ENCODE results near the gene EPB42.
"Not testable (repeated sequence)": the region's sequence is repeated elsewhere in the genome, so short reads cannot be mapped to it uniquely, and the experiment has no call there.

Gene EPB42

GRCh38 chr15:43210172-43210745 lies 10.6 kb downstream of the EPB42 start:
- Histone ChIP-seq H3K36me3 (ENCODE audit: control insufficient read depth in 1 of 2, insufficient read depth in 2 of 2, low read length in 2 of 2) (no peaks in the 10 kb centered on the region), H3K27ac (ENCODE audit: low read length) (no peak overlapping the region), H3K27me3 (ENCODE audit: low read depth, low read length) (no peaks in the 10 kb centered on the region), H3K9me3 (ENCODE audit: control insufficient read depth in 1 of 2, low read length in 2 of 2) (no peaks in the 10 kb centered on the region), H3K4me3 (ENCODE audit: low read depth in 1 of 2, low read length in 2 of 2) (no peak overlapping the region), H3K4me1 (ENCODE audit: control insufficient read depth in 1 of 2, insufficient read depth in 2 of 2, low read length in 2 of 2) (no peaks in the 10 kb centered on the region)

DNA sequence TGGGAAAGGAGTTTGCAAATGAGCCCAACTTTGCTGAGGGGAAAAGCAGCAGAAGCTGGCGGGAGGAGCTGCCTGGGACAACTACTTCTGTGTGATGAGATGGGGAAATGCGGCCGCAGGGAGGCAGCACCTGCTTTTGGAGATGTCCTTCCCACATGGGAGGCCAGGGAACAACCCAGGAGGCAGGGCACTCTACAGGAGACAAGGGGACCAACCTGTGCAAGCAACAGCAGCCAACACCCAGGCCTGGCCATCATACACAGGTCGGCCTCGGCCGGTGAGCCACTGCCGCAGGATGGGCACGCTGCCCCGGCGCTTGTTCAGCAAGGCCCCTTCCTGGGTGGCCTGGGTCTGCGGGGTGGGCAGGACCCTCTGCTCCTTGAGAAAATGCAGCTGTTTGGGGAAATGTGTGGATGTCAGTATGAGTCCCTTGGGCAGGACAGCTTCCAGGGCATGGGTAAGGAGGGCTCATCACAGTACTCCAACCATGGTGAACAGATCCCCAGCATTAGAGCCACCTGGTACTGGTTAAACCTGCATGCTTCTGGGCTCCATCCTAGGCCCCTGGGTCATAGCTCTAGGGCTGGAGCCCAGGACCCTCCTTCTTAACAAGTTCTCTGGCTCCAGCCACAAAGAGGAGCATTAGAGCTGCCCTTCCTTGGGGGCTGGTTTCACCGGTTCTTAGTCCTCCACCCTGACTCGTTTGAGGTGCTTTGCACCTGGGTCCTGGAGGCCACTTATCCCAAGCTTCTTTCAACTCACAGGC lies 11.6 kb downstream of the EPB42 start:
- no peaks in the 10 kb centered on the region for H3K9me3 ChIP-seq (ENCODE audit: control insufficient read depth in 1 of 2, low read length in 2 of 2)
- H3K27me3 ChIP-seq (ENCODE audit: low read depth, low read length): no peaks in the 10 kb centered on the region
- no peaks in the 10 kb centered on the region for H3K4me1 ChIP-seq (ENCODE audit: control insufficient read depth in 1 of 2, insufficient read depth in 2 of 2, low read length in 2 of 2)
- H3K4me3 ChIP-seq (ENCODE audit: low read depth in 1 of 2, low read length in 2 of 2): no peak overlapping the region
- no peaks in the 10 kb centered on the region for H3K36me3 ChIP-seq (ENCODE audit: control insufficient read depth in 1 of 2, insufficient read depth in 2 of 2, low read length in 2 of 2)
- H3K27ac ChIP-seq (ENCODE audit: low read length): no peak overlapping the region

- H3K9me3 ChIP-seq (ENCODE audit: control insufficient read depth in 1 of 2, low read length in 2 of 2): no peaks in the 10 kb centered on the region
- no peaks in the 10 kb centered on the region for H3K27me3 ChIP-seq (ENCODE audit: low read depth, low read length)
- H3K27ac ChIP-seq (ENCODE audit: low read length): no peak overlapping the region
- H3K4me3 ChIP-seq (ENCODE audit: low read depth in 1 of 2, low read length in 2 of 2): no peak overlapping the region
- no peaks in the 10 kb centered on the region for H3K4me1 ChIP-seq (ENCODE audit: control insufficient read depth in 1 of 2, insufficient read depth in 2 of 2, low read length in 2 of 2)
- no peaks in the 10 kb centered on the region for H3K36me3 ChIP-seq (ENCODE audit: control insufficient read depth in 1 of 2, insufficient read depth in 2 of 2, low read length in 2 of 2)
Observed at GRCh38 chr15:43208052-43209002, 12.5 kb downstream of the EPB42 start.

DNA sequence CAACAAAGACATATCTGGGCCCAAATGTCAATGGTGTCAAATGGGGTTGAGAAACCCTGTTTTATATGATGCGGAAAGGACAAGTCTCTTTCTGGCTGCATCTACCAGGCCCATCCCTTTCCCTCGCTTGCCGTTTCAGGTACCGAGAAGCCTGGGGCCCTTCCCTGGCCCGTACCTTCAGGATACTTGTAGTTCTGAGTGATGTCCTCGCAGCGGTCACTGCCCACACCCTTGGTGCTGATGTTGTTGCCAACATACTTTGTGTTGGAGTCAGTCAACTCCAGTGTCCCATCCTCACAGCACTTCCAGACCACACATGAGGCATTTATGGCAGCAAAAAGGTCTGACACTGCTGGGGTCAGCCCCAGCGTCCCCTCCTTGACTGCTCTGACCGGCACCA lies 13.8 kb downstream of the EPB42 start:
- no peaks in the 10 kb centered on the region for H3K4me1 ChIP-seq (ENCODE audit: control insufficient read depth in 1 of 2, insufficient read depth in 2 of 2, low read length in 2 of 2)
- H3K27ac ChIP-seq (ENCODE audit: low read length): no peak overlapping the region
- H3K36me3 ChIP-seq (ENCODE audit: control insufficient read depth in 1 of 2, insufficient read depth in 2 of 2, low read length in 2 of 2): no peaks in the 10 kb centered on the region
- H3K27me3 ChIP-seq (ENCODE audit: low read depth, low read length): no peaks in the 10 kb centered on the region
- H3K9me3 ChIP-seq (ENCODE audit: control insufficient read depth in 1 of 2, low read length in 2 of 2): no peaks in the 10 kb centered on the region
- H3K4me3 ChIP-seq (ENCODE audit: low read depth in 1 of 2, low read length in 2 of 2): no peak overlapping the region

DNA sequence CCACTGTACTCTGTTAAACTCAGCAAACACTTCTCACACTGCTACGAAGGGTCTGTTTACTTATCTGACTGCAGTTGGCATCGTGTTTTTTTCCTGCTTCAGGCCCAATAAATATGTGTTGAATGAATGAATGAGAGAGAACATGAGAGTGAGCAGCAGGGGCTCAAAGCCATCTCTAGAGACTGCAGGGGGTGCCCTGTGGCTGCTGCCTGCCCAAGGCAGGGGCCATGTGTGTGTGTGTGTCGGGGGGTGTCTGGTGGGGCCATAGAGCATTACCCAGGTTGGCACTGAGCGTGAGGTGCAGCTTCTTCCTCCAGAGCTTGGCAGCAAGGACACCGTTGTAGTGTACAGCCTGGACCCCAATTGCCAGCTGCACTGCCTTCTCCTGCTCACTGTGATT lies 14.8 kb downstream of the EPB42 start:
- Histone ChIP-seq H3K27me3 (ENCODE audit: low read depth, low read length) (no peaks in the 10 kb centered on the region), H3K4me1 (ENCODE audit: control insufficient read depth in 1 of 2, insufficient read depth in 2 of 2, low read length in 2 of 2) (no peaks in the 10 kb centered on the region), H3K9me3 (ENCODE audit: control insufficient read depth in 1 of 2, low read length in 2 of 2) (no peaks in the 10 kb centered on the region), H3K27ac (ENCODE audit: low read length) (no peak overlapping the region), H3K36me3 (ENCODE audit: control insufficient read depth in 1 of 2, insufficient read depth in 2 of 2, low read length in 2 of 2) (no peaks in the 10 kb centered on the region), H3K4me3 (ENCODE audit: low read depth in 1 of 2, low read length in 2 of 2) (no peak overlapping the region)

GRCh38 chr15:43204016-43204901 lies 16.6 kb downstream of the EPB42 start:
- no peaks in the 10 kb centered on the region for H3K27me3 ChIP-seq (ENCODE audit: low read depth, low read length)
- H3K36me3 ChIP-seq (ENCODE audit: control insufficient read depth in 1 of 2, insufficient read depth in 2 of 2, low read length in 2 of 2): no peaks in the 10 kb centered on the region
- no peaks in the 10 kb centered on the region for H3K9me3 ChIP-seq (ENCODE audit: control insufficient read depth in 1 of 2, low read length in 2 of 2)
- H3K27ac ChIP-seq (ENCODE audit: low read length): no peak overlapping the region
- no peak overlapping the region for H3K4me3 ChIP-seq (ENCODE audit: low read depth in 1 of 2, low read length in 2 of 2)
- H3K4me1 ChIP-seq (ENCODE audit: control insufficient read depth in 1 of 2, insufficient read depth in 2 of 2, low read length in 2 of 2): no peaks in the 10 kb centered on the region

DNA sequence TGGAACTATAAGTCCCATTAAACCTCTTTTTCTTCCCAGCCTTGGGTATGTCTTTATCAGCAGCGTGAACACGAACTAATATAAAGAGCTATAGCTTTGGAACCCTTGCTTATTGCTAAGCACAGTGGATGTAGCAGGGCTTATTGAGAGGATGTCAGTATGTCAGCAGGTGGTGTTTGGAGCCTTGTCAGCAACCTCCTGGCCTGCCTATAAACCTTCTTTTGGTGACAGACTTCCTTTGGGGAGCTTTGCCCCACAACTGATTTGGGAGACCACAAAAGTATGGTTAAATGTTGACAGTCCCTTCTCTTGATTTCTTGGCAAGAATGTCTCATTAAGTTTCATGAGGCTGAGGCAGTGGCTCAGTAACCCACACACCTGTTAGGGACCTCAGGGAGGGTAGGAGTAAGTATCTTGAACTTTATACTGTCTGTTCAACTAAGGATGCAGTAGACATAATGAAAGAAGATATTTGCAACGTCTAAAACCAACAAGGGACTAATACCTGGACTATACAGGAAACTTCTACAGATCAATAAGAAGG lies 20.8 kb downstream of the EPB42 start:
- Histone ChIP-seq H3K9me3 (ENCODE audit: control insufficient read depth in 1 of 2, low read length in 2 of 2) (no peaks in the 10 kb centered on the region), H3K4me1 (ENCODE audit: control insufficient read depth in 1 of 2, insufficient read depth in 2 of 2, low read length in 2 of 2) (no peaks in the 10 kb centered on the region)

GRCh38 chr15:43198992-43199391 lies 21.8 kb downstream of the EPB42 start:
- no peak overlapping the region for H3K27ac ChIP-seq (ENCODE audit: low read length)
- H3K4me3 ChIP-seq (ENCODE audit: low read depth in 1 of 2, low read length in 2 of 2): no peak overlapping the region
- H3K9me3 ChIP-seq (ENCODE audit: control insufficient read depth in 1 of 2, low read length in 2 of 2): no peaks in the 10 kb centered on the region
- H3K4me1 ChIP-seq (ENCODE audit: control insufficient read depth in 1 of 2, insufficient read depth in 2 of 2, low read length in 2 of 2): no peaks in the 10 kb centered on the region
- H3K36me3 ChIP-seq (ENCODE audit: control insufficient read depth in 1 of 2, insufficient read depth in 2 of 2, low read length in 2 of 2): peaks cover 22 to 36% of the 10 kb centered on the region in 2 donors
- H3K27me3 ChIP-seq (ENCODE audit: low read depth, low read length): no peaks in the 10 kb centered on the region

More for the DNA sequence above, 20.8 kb downstream of the EPB42 start:
- H3K27me3 ChIP-seq (ENCODE audit: low read depth, low read length): no peaks in the 10 kb centered on the region
- H3K27ac ChIP-seq (ENCODE audit: low read length): no peak overlapping the region
- H3K36me3 ChIP-seq (ENCODE audit: control insufficient read depth in 1 of 2, insufficient read depth in 2 of 2, low read length in 2 of 2): peaks cover 13 to 26% of the 10 kb centered on the region in 2 donors
- H3K4me3 ChIP-seq (ENCODE audit: low read depth in 1 of 2, low read length in 2 of 2): no peak overlapping the region

DNA sequence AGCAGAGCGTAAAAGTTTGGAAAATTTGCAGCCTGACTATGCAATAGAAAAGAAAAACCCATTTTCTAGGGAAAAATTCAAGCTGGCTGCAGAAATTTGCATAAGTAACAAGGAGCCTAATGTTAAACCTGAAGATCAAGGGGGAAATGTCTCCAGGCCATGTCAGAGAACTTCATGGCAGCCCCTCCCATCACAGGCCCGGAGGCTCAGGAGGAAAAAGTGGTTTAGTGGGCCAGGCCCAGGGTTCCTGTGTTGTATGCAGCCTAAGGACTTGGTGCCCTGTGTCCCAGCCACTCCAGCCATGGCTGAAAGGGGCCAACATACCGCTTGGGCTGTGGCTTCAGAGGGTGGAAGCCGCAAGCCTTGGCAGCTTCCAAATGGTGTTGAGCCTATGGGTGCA lies 22.3 kb downstream of the EPB42 start:
- peaks cover 25 to 38% of the 10 kb centered on the region in 2 donors for H3K36me3 ChIP-seq (ENCODE audit: control insufficient read depth in 1 of 2, insufficient read depth in 2 of 2, low read length in 2 of 2)
- not testable (repeated sequence) for H3K4me1 ChIP-seq (ENCODE audit: control insufficient read depth in 1 of 2, insufficient read depth in 2 of 2, low read length in 2 of 2); H3K4me3 ChIP-seq (ENCODE audit: low read depth in 1 of 2, low read length in 2 of 2); H3K9me3 ChIP-seq (ENCODE audit: control insufficient read depth in 1 of 2, low read length in 2 of 2); H3K27ac ChIP-seq (ENCODE audit: low read length); H3K27me3 ChIP-seq (ENCODE audit: low read depth, low read length)

GRCh38 chr15:43197773-43198172 lies 23.0 kb downstream of the EPB42 start:
- H3K27ac ChIP-seq (ENCODE audit: low read length); H3K27me3 ChIP-seq (ENCODE audit: low read depth, low read length); H3K9me3 ChIP-seq (ENCODE audit: control insufficient read depth in 1 of 2, low read length in 2 of 2); H3K4me1 ChIP-seq (ENCODE audit: control insufficient read depth in 1 of 2, insufficient read depth in 2 of 2, low read length in 2 of 2); H3K4me3 ChIP-seq (ENCODE audit: low read depth in 1 of 2, low read length in 2 of 2): not testable (repeated sequence)
- H3K36me3 ChIP-seq (ENCODE audit: control insufficient read depth in 1 of 2, insufficient read depth in 2 of 2, low read length in 2 of 2): peaks cover 30 to 46% of the 10 kb centered on the region in 2 donors
